Neural progenitor cell (in vitro differentiated cells): ENCODE measurements around the gene PHTF1. TPM values are rescaled to one million over a fixed set of nuclear protein-coding genes. Genes with fewer than 3 reads are reported as not detected.

Experiments used
- DNase-seq: peaks from one replicate; pipeline ENCODE4 v3.0.0-alpha.2; 2016; ENCODE audit warnings: low spot score
- H2AFZ ChIP-seq: fragments of 200-600 bp; sonication (generic); replicated peaks from 2 replicates; pipeline ENCODE4 v1.6.1; 2016; ENCODE audit warnings: antibody characterized with exemption
- H3F3A ChIP-seq: fragments of 200-600 bp; sonication (generic); 2 replicates; pipeline ENCODE4 v1.6.1; 2016; ENCODE audit warnings: antibody characterized with exemption, low read depth
- H3K27ac ChIP-seq: fragments of 200-600 bp; sonication (generic); 2 replicates; pipeline ENCODE4 v1.5.1; 2016; ENCODE audit warnings: mild to moderate bottlenecking
- H3K27me3 ChIP-seq: fragments of 200-600 bp; sonication (generic); 2 replicates; pipeline ENCODE4 v1.6.1; 2016; ENCODE audit warnings: mild to moderate bottlenecking, moderate library complexity
- H3K36me3 ChIP-seq: fragments of 200-600 bp; sonication (generic); 2 replicates; pipeline ENCODE4 v1.5.1; 2016
- H3K4me1 ChIP-seq: fragments of 200-600 bp; sonication (generic); 2 replicates; pipeline ENCODE4 v1.6.1; 2016; ENCODE audit warnings: mixed run types
- H3K4me2 ChIP-seq: fragments of 200-600 bp; sonication (generic); 2 replicates; pipeline ENCODE4 v1.6.1; 2016
- H3K4me3 ChIP-seq: fragments of 200-600 bp; sonication (generic); 2 replicates; pipeline ENCODE4 v1.5.1; 2016
- H3K79me2 ChIP-seq: fragments of 200-600 bp; sonication (generic); 2 replicates; pipeline ENCODE4 v1.6.1; 2016; ENCODE audit warnings: low read depth
- H3K9ac ChIP-seq: fragments of 200-600 bp; sonication (generic); 2 replicates; pipeline ENCODE4 v1.6.1; 2016
- H3K9me3 ChIP-seq: fragments of 200-600 bp; sonication (generic); 2 replicates; pipeline ENCODE4 v1.5.1; 2016; ENCODE audit warnings: low read depth
- H4K20me1 ChIP-seq: fragments of 200-600 bp; sonication (generic); 2 replicates; pipeline ENCODE4 v1.6.1; 2016; ENCODE audit warnings: low read depth
- H3K27ac Mint-ChIP-seq: 3 replicates; pipeline ENCODE4 v1.8.0; 2021; ENCODE audit warnings: mixed read lengths
- H3K27me3 Mint-ChIP-seq: 2 replicates; pipeline ENCODE4 v1.8.0; 2022; ENCODE audit warnings: low read depth, mild to moderate bottlenecking, inconsistent platforms, moderate library complexity, mixed read lengths; ENCODE audit not compliant: insufficient read depth
- H3K36me3 Mint-ChIP-seq: 3 replicates; pipeline ENCODE4 v1.8.0; 2021; ENCODE audit warnings: mixed read lengths
- H3K4me1 Mint-ChIP-seq: 3 replicates; pipeline ENCODE4 v1.8.0; 2021; ENCODE audit warnings: mixed read lengths
- H3K4me3 Mint-ChIP-seq: 3 replicates; pipeline ENCODE4 v1.8.0; 2021; ENCODE audit warnings: mild to moderate bottlenecking, moderate library complexity, mixed read lengths
- H3K9me3 Mint-ChIP-seq: 3 replicates; pipeline ENCODE4 v1.8.0; 2020; ENCODE audit warnings: mixed read lengths
- EZH2 ChIP-seq: fragments of 200-600 bp; sonication (generic); IDR thresholded peaks from 2 replicates; pipeline ENCODE4 v1.6.1; 2017; ENCODE audit warnings: antibody characterized with exemption, mild to moderate bottlenecking, moderate library complexity
- EZH2phosphoT487 ChIP-seq: fragments of 200-600 bp; sonication (generic); IDR thresholded peaks from 2 replicates; pipeline ENCODE4 v1.6.1; 2017; ENCODE audit warnings: antibody characterized with exemption
- total RNA-seq: library from RNA; depleted of rRNA; stranded (reverse); fragments of >200 nt; gene quantifications from 2 replicates; pipeline ENCODE4 v1.2.3, GENCODE V29; 2015; ENCODE audit warnings: low replicate concordance
- TF ChIP-seq, protein P1 (sequence below): fragments of 200-600 bp; sonication (generic); IDR thresholded peaks from 2 replicates; pipeline ENCODE4 v1.5.1; 2017; ENCODE audit warnings: antibody characterized with exemption, mild to moderate bottlenecking

The PHTF1 gene
- total RNA-seq, 1 donor from 2014 or later: 76.8 TPM

- Mint-ChIP-seq H3K36me3 (no peaks in the 10 kb centered on the region), H3K27ac (no peak overlapping the region), H3K4me3 (no peak overlapping the region), H3K9me3 (no peaks in the 10 kb centered on the region), H3K4me1 (peaks cover 14% of the 10 kb centered on the region), H3K27me3 (no peaks in the 10 kb centered on the region)
- H3K36me3 ChIP-seq: no peaks in the 10 kb centered on the region
- H3K9me3 ChIP-seq: no peaks in the 10 kb centered on the region
- H3F3A ChIP-seq: no peaks in the 10 kb centered on the region
- DNase-seq: no peak
- H3K4me2 ChIP-seq: no peak overlapping the region
- no peaks in the 10 kb centered on the region for H3K79me2 ChIP-seq
- no peak overlapping the region for H3K27ac ChIP-seq
- H3K9ac ChIP-seq: no peak overlapping the region
- H3K4me3 ChIP-seq: no peak overlapping the region
- peaks cover 5% of the 10 kb centered on the region for H3K4me1 ChIP-seq
- TF ChIP-seq EZH2phosphoT487 (no peak), EZH2 (no peak)
- TF ChIP-seq, protein P1, sequence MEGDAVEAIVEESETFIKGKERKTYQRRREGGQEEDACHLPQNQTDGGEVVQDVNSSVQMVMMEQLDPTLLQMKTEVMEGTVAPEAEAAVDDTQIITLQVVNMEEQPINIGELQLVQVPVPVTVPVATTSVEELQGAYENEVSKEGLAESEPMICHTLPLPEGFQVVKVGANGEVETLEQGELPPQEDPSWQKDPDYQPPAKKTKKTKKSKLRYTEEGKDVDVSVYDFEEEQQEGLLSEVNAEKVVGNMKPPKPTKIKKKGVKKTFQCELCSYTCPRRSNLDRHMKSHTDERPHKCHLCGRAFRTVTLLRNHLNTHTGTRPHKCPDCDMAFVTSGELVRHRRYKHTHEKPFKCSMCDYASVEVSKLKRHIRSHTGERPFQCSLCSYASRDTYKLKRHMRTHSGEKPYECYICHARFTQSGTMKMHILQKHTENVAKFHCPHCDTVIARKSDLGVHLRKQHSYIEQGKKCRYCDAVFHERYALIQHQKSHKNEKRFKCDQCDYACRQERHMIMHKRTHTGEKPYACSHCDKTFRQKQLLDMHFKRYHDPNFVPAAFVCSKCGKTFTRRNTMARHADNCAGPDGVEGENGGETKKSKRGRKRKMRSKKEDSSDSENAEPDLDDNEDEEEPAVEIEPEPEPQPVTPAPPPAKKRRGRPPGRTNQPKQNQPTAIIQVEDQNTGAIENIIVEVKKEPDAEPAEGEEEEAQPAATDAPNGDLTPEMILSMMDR: no peak
- H2AFZ ChIP-seq: no peak overlapping the region
- no peaks in the 10 kb centered on the region for H3K27me3 ChIP-seq
- H4K20me1 ChIP-seq: no peaks in the 10 kb centered on the region
These were observed 104.4 kb downstream of the PHTF1 start for GRCh38 chr1:113654883-113655282.

- no peak overlapping the region for H3K27ac Mint-ChIP-seq
- H4K20me1 ChIP-seq: no peaks in the 10 kb centered on the region
- H2AFZ ChIP-seq: no peak overlapping the region
- H3K4me1 Mint-ChIP-seq: peaks cover 2% of the 10 kb centered on the region
- no peaks in the 10 kb centered on the region for H3K27me3 Mint-ChIP-seq
- TF ChIP-seq EZH2phosphoT487: no peak
- no peak for TF ChIP-seq EZH2
- TF ChIP-seq, protein P1: no peak
- no peaks in the 10 kb centered on the region for H3K4me1 ChIP-seq
- H3F3A ChIP-seq: no peaks in the 10 kb centered on the region
- no peak overlapping the region for H3K9ac ChIP-seq
- no peaks in the 10 kb centered on the region for H3K79me2 ChIP-seq
- no peak overlapping the region for H3K4me2 ChIP-seq
- no peaks in the 10 kb centered on the region for H3K9me3 ChIP-seq
- H3K4me3 Mint-ChIP-seq: no peak overlapping the region
- H3K36me3 ChIP-seq: no peaks in the 10 kb centered on the region
- H3K27ac ChIP-seq: no peak overlapping the region
- no peaks in the 10 kb centered on the region for H3K27me3 ChIP-seq
- no peak overlapping the region for H3K4me3 ChIP-seq
- no peaks in the 10 kb centered on the region for H3K36me3 Mint-ChIP-seq
- no peaks in the 10 kb centered on the region for H3K9me3 Mint-ChIP-seq
- no peak for DNase-seq
These were observed 105.5 kb downstream of the PHTF1 start for GRCh38 chr1:113653741-113654140.

- no peaks in the 10 kb centered on the region for H3K36me3 ChIP-seq
These were observed 106.5 kb downstream of the PHTF1 start for GRCh38 chr1:113652771-113653170.

More at GRCh38 chr1:113652771-113653170, 106.5 kb downstream of the PHTF1 start:
- Histone ChIP-seq H3K4me2 (no peak overlapping the region), H3K4me3 (no peak overlapping the region), H3K79me2 (no peaks in the 10 kb centered on the region), H3K27me3 (no peaks in the 10 kb centered on the region), H4K20me1 (no peaks in the 10 kb centered on the region), H2AFZ (no peak overlapping the region), H3F3A (no peaks in the 10 kb centered on the region), H3K9me3 (no peaks in the 10 kb centered on the region), H3K4me1 (no peaks in the 10 kb centered on the region), H3K9ac (no peak overlapping the region), H3K27ac (no peak overlapping the region)
- no peak for DNase-seq
- Mint-ChIP-seq H3K9me3 (no peaks in the 10 kb centered on the region), H3K4me3 (no peak overlapping the region), H3K27ac (no peak overlapping the region), H3K27me3 (no peaks in the 10 kb centered on the region), H3K36me3 (no peaks in the 10 kb centered on the region), H3K4me1 (no peaks in the 10 kb centered on the region)
- TF ChIP-seq EZH2phosphoT487: no peak
- TF ChIP-seq EZH2: no peak
- TF ChIP-seq, protein P1: no peak
